Gastroesophageal sphincter (tissue), 3 donors: ENCODE results near the gene TFF1.

Experiments
- CTCF ChIP-seq, 4 experiments: fragments of 200-600 bp in 2 of 4; fragments of 450-650 bp in 2 of 4; sonication (generic) in 1 of 4; IDR thresholded peaks; one replicate each; pipeline ENCODE4 v1.5.1; 2017 to 2019; ENCODE audit warnings: antibody characterized with exemption in 4 of 4, mild to moderate bottlenecking in 2 of 4, moderate library complexity in 2 of 4
- EP300 ChIP-seq: sonication (generic); formaldehyde crosslinking; IDR thresholded peaks from one replicate; pipeline ENCODE4 v1.6.1; 2017; ENCODE audit warnings: antibody characterized with exemption, mild to moderate bottlenecking
- POLR2A ChIP-seq, 2 donors: fragments of 450-650 bp; IDR thresholded peaks; one replicate each; pipeline ENCODE4 v1.6.1; 2017; ENCODE audit warnings: antibody characterized with exemption in 2 of 2, mild to moderate bottlenecking in 2 of 2, moderate library complexity in 1 of 2
- POLR2AphosphoS5 ChIP-seq: sonication (generic); formaldehyde crosslinking; IDR thresholded peaks from one replicate; pipeline ENCODE4 v1.6.1; 2017; ENCODE audit warnings: antibody characterized with exemption

- no peak for TF ChIP-seq CTCF (IDR thresholded peaks at IDR 0.05)
- TF ChIP-seq EP300 = no peak
- TF ChIP-seq POLR2AphosphoS5 = no peak
- TF ChIP-seq POLR2A (IDR thresholded peaks at IDR 0.05) = no peak
Measured at GRCh38 chr21:42340187-42341050, 25.9 kb downstream of the TFF1 start.
